BE2C (cell line): Measurements from ENCODE around the gene ARIH2.

Source experiments
- DNase-seq: peaks from one replicate; pipeline ENCODE4 v3.0.0-alpha.2; 2020
- H3K27me3 ChIP-seq: fragments of 250-450 bp; sonication (Bioruptor Pico); 2 replicates; pipeline ENCODE4 v1.5.1; 2020; ENCODE audit warnings: mild to moderate bottlenecking
- H3K36me3 ChIP-seq: fragments of 250-450 bp; sonication (Bioruptor Pico); 2 replicates; pipeline ENCODE4 v1.5.1; 2020; ENCODE audit warnings: mild to moderate bottlenecking
- H3K4me1 ChIP-seq: fragments of 250-450 bp; sonication (Bioruptor Pico); 2 replicates; pipeline ENCODE4 v1.5.1; 2020
- H3K4me3 ChIP-seq: 2 replicates; pipeline ENCODE4 v1.5.1; 2011; ENCODE audit warnings: low read depth, low read length
- H3K9me3 ChIP-seq: fragments of 250-450 bp; sonication (Bioruptor Pico); 2 replicates; pipeline ENCODE4 v1.5.1; 2020
- CTCF ChIP-seq: IDR thresholded peaks from 2 replicates; pipeline ENCODE4 v1.5.1; 2012; ENCODE audit warnings: mild to moderate bottlenecking, low read depth, low read length

The ARIH2 gene

DNA sequence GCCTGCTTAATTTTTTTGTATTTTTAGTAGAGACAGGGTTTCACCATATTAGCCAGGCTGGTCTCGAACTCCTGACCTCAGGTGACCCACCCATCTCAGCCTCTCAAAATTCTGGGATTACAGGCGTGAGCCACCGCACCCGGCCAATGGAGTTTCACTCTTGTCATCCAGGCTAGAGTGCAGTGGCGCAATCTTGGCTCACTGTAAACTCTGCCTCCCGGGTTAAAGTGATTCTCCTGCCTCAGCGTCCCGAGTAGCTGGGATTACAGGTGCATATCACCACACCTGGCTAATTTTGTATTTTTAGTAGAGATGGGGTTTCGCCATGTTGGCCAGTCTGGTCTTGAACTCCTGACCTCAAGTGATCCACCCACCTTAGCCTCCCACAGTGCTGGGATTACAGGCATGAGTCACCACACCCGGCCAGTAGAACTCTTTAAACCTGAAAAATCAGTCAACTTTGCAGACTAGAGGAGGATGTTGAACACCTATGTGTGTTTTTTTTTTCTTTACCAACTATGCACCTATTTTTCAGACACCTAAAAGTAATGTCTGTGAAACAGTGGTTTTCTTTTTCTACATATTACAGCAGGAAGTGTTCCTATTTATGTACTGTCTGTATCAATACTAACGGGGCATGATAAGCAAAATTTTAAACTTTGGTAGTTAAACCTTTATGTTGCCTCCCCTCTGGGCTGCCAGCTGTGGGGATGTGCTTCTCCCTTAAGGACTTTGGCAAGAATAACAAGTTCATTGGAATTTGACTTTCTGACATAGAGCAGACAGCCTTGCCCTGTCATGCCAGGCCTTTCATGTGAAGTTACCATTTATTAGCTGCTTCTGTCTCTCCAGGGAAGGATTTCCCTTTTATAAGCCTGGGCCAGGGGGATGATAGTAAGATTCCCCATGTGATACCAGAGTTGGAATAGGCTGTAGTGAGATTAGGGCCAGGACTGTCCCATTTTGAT, 8.1 kb downstream of the ARIH2 start:
- Histone ChIP-seq H3K36me3 (peaks cover 13% of the 10 kb centered on the region), H3K9me3 (no peaks in the 10 kb centered on the region), H3K27me3 (no peaks in the 10 kb centered on the region)

GRCh38 chr3:48927928-48928327, 9.3 kb downstream of the ARIH2 start:
- Histone ChIP-seq H3K4me3 (no peak overlapping the region), H3K27me3 (no peaks in the 10 kb centered on the region), H3K36me3 (peaks cover 13% of the 10 kb centered on the region), H3K9me3 (no peaks in the 10 kb centered on the region), H3K4me1 (no peaks in the 10 kb centered on the region)
- TF ChIP-seq CTCF, result no peak
- no peak for DNase-seq

More for the DNA sequence above, 8.1 kb downstream of the ARIH2 start:
- TF ChIP-seq CTCF, result no peak
- DNase-seq, result no peak
- H3K4me3 ChIP-seq, result no peak overlapping the region
- H3K4me1 ChIP-seq, result no peaks in the 10 kb centered on the region

DNA sequence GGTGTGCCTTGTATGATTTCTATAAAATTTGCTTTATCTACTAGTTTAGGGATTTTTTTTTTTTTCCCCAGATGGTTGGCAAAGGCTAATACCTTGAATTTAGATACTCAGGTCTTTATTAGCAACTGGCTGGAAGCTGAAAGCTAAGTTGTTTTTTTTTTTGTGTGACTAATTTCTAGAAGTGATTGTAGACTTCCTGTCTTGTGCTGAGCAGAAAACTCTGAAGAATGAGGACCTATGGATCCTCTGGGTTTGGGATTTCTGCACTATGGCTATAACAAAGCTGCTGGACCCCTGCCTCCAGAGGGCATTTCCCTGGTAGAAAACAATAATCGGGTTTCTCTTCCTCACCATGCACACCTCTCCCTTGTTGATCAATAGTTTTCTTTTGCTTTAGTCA, 10.0 kb downstream of the ARIH2 start:
- Histone ChIP-seq H3K4me3 (no peak overlapping the region), H3K4me1 (no peaks in the 10 kb centered on the region), H3K27me3 (no peaks in the 10 kb centered on the region), H3K9me3 (no peaks in the 10 kb centered on the region), H3K36me3 (peaks cover 13% of the 10 kb centered on the region)
- TF ChIP-seq CTCF, result no peak
- no peak for DNase-seq

GRCh38 chr3:48929358-48930035, 10.9 kb downstream of the ARIH2 start:
- DNase-seq, result no peak
- Histone ChIP-seq H3K36me3 (peaks cover 13% of the 10 kb centered on the region), H3K27me3 (no peaks in the 10 kb centered on the region), H3K4me1 (no peaks in the 10 kb centered on the region), H3K4me3 (no peak overlapping the region), H3K9me3 (no peaks in the 10 kb centered on the region)
- no peak for TF ChIP-seq CTCF

DNA sequence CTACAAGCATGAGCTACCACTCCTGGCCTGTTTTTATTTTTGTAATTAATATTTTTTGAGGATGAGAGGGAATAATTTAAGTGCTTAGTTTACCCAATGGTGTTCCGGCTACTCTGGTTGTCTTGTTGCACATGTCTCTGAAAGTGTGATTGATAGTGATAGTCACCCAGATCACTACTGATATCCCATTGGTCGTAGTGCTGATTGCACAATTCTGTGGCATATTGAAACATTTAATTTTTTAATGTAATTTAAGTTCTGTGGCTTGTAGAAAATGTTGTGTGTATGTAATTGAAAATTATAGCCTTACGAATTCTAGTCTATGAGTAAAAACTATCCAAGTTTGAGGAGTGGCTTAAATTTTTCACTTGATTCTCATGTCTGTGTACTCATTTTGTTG, 11.9 kb downstream of the ARIH2 start:
- H3K4me1 ChIP-seq, result no peaks in the 10 kb centered on the region
- no peak overlapping the region for H3K4me3 ChIP-seq
- peaks cover 13% of the 10 kb centered on the region for H3K36me3 ChIP-seq
- no peak for DNase-seq
- no peaks in the 10 kb centered on the region for H3K9me3 ChIP-seq
- no peaks in the 10 kb centered on the region for H3K27me3 ChIP-seq
- TF ChIP-seq CTCF, result no peak

- no peaks in the 10 kb centered on the region for H3K4me1 ChIP-seq
These were observed 13.4 kb downstream of the ARIH2 start for GRCh38 chr3:48931944-48932580.

More at GRCh38 chr3:48931944-48932580, 13.4 kb downstream of the ARIH2 start:
- peaks cover 13% of the 10 kb centered on the region for H3K36me3 ChIP-seq
- no peak for DNase-seq
- H3K27me3 ChIP-seq, result no peaks in the 10 kb centered on the region
- H3K9me3 ChIP-seq, result no peaks in the 10 kb centered on the region
- H3K4me3 ChIP-seq, result no peak overlapping the region
- no peak for TF ChIP-seq CTCF
